T-helper 2 cell treated with Interferon-gamma antibody and Interleukin-4, amounts not matched to agents 5 μg/mL and 100 μg/mL, for 36 hours (primary cell): ENCODE results near the gene DISC1.

ENCODE experiments used
- DNase-seq: peaks from one replicate; pipeline ENCODE4 v3.0.0; 2021; ENCODE audit warnings: low spot score
- H3K27ac Mint-ChIP-seq: one replicate; pipeline ENCODE4 v1.8.0; 2021; ENCODE audit warnings: mild to moderate bottlenecking, mixed read lengths
- H3K27me3 Mint-ChIP-seq: one replicate; pipeline ENCODE4 v1.8.0; 2021; ENCODE audit warnings: low read depth, mixed read lengths
- H3K36me3 Mint-ChIP-seq: one replicate; pipeline ENCODE4 v1.8.0; 2021; ENCODE audit warnings: low read depth, mixed read lengths
- H3K4me1 Mint-ChIP-seq: one replicate; pipeline ENCODE4 v1.8.0; 2021; ENCODE audit warnings: low read depth, mixed read lengths
- H3K4me3 Mint-ChIP-seq: one replicate; pipeline ENCODE4 v1.8.0; 2022; ENCODE audit warnings: mild to moderate bottlenecking, moderate library complexity, mixed read lengths
- H3K9me3 Mint-ChIP-seq: one replicate; pipeline ENCODE4 v1.8.0; 2021; ENCODE audit warnings: mixed read lengths

Gene DISC1

DNA sequence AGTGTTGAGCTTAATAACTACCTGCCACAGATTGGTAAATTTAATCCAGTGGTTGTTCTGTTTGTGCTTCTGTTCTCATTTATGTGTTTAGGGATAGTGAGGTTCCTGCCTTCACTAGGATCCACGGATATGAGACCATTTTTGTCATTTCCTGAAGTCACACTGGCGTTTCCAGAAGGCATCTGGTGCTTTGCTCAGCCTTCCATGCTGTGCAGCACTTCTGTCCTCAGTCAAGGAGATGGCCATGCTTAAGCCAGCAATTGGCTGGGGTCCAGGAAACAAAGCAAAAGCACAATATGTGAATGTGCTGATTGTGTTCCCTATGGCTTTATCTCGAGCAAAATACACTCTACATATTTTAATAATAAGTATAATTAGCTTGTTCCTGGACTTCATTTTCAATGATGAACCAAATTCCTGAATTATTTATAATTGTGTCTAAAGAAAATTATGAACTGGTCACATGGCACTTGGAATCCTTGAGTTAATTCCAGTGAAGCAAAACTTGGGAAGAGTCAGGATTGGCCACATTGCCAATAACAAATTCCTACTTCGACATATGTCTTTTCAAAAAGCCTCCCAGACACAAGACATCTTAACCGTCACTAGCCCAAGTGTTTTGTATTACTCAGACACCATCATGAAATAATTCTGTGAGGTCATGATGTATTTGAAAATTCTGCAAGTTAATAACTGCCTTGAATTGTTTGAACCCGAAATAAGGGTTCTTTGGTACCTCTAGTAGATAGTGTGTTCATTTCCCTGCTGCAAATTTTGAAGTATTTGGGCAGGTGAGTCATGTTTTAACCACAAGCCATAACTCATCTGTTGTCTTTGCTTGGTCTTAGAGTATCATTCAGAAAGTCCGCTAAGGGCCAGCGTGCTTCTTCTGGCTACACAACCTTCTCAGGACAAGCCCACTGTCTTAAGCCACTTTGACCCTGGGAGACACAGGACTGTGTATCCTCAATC, 412.4 kb downstream of the DISC1 start:
- DNase-seq: no peak
- Mint-ChIP-seq H3K4me3 (no peak overlapping the region), H3K4me1 (no peaks in the 10 kb centered on the region), H3K36me3 (no peaks in the 10 kb centered on the region), H3K9me3 (no peaks in the 10 kb centered on the region), H3K27me3 (no peaks in the 10 kb centered on the region), H3K27ac (no peak overlapping the region)

DNA sequence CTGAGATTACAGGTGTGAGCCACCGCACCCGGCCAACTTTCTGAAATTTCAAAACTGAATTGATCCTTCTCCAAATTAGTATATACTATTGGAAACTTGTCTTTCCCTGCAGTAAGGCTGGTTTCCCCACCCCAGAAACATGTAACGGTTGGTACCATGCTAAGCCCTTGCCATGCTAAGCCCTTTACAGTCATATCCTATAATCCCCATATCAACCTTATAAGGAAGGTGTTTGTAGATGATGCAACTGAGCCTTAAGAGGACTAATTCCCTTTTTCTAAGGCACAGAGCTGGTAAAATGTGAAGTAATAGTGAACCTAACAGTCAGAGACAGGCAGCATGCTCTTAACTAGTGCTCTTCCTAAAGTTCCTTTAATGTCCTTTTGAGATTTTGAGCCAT, 413.7 kb downstream of the DISC1 start:
- Mint-ChIP-seq H3K9me3 (no peaks in the 10 kb centered on the region), H3K27ac (no peak overlapping the region), H3K36me3 (no peaks in the 10 kb centered on the region), H3K4me1 (no peaks in the 10 kb centered on the region), H3K4me3 (no peak overlapping the region), H3K27me3 (no peaks in the 10 kb centered on the region)
- DNase-seq: no peak

DNA sequence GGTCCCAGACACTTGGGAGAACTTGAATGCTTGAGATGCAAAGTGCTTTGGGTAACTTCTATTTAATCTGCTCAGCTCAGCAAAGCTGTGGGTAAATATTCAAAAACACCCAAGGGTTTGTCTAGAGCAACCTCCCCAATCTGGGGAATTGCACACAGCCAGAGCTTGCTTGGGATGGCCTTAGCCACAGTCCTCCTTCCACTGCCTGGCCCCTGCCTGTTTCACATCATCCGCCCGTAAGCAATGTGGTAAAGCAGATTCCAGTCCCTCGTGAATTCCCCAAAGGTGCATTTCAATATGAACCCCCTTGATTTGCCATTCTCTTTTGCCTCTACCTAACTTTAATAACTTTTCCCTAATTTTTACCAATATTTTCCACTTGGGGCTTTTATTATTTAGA, 418.1 kb downstream of the DISC1 start:
- H3K9me3 Mint-ChIP-seq: no peaks in the 10 kb centered on the region
- no peaks in the 10 kb centered on the region for H3K4me1 Mint-ChIP-seq
- H3K27me3 Mint-ChIP-seq: peaks cover 2% of the 10 kb centered on the region
- no peak for DNase-seq
- no peak overlapping the region for H3K4me3 Mint-ChIP-seq
- no peaks in the 10 kb centered on the region for H3K36me3 Mint-ChIP-seq
- H3K27ac Mint-ChIP-seq: no peak overlapping the region

DNA sequence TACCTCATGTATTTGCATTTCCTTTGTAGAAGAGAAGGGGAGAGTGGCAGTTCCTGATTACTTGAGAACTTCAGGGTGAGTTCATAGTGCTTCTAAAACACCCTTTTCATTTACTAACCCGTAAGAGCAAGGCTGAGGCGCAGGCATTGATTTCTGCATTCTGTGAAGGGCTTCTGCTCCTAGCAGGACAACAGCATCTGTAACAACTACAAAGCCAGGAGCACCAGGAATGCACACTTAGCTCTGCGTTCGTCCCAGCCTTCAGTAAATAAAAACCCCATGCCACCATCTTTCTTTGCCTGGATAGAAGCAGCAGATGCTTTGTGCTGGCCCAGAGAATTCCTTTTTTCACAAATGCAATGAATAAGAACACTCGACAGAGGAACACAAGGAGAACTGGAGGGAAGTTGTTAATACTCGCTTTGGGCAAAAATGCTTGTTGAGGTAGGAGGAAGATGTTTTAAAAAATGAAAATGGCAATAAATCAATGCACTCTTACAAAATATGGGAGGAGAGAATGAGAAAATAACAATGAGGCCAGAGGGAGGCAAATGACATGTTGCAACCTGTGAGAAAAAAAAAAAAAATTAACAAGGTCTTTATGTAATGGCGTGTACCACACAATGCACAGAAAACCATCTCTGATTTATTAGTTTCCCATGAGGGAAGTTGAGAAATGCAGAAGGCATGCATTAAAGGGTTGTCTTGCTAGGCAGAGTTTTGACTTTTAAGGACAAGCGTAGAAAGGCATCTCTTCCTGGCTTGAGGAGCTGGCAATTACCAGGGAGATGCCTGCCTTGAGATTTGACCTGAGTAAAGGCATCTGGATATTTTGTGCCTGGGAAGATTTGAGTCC, 418.8 kb downstream of the DISC1 start:
- no peak overlapping the region for H3K4me3 Mint-ChIP-seq
- no peaks in the 10 kb centered on the region for H3K9me3 Mint-ChIP-seq
- H3K4me1 Mint-ChIP-seq: no peaks in the 10 kb centered on the region
- peaks cover 2% of the 10 kb centered on the region for H3K27me3 Mint-ChIP-seq
- H3K27ac Mint-ChIP-seq: no peak overlapping the region
- no peak for DNase-seq
- H3K36me3 Mint-ChIP-seq: no peaks in the 10 kb centered on the region

DNA sequence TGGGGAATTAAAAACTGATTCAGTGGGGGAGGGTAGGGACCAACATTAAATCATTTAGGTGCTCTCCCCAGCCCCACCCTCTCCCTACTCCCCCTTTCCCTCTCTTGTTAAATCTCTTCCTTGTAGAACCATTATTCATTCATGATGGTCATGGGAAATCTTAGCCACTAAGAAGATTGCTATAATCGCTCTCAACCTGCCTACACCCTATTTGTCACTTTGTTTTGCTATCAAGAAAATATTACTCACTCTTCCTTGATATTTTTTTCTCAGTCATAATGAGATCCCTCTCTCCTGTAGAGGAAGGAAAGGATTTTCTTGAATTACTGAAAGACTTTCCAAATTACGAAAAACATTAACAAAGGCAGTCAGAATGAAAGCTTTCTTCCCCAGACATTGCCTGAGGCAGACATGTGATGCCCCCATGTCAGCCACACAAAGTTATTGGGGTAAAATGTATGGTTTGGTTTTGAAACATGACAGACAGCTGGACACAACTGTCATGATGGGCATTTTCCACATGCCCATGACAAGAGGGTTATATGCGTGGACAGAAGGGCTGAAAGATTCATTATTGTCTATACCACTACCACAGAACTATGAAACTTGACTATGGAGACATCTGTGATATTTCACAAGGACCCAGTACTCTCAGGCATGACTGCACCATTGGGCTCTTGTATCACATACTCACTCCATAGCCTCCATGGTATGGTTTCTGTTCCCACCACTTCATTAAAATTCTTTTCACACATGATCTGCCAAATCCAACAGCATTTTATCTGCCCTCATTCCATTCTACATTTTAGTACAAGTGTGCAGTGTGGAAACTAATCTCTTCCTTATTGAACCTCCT, 420.1 kb downstream of the DISC1 start:
- no peaks in the 10 kb centered on the region for H3K9me3 Mint-ChIP-seq
- no peaks in the 10 kb centered on the region for H3K36me3 Mint-ChIP-seq
- no peaks in the 10 kb centered on the region for H3K4me1 Mint-ChIP-seq
- no peak for DNase-seq
- H3K4me3 Mint-ChIP-seq: no peak overlapping the region
- peaks cover 2% of the 10 kb centered on the region for H3K27me3 Mint-ChIP-seq
- H3K27ac Mint-ChIP-seq: no peak overlapping the region

DNA sequence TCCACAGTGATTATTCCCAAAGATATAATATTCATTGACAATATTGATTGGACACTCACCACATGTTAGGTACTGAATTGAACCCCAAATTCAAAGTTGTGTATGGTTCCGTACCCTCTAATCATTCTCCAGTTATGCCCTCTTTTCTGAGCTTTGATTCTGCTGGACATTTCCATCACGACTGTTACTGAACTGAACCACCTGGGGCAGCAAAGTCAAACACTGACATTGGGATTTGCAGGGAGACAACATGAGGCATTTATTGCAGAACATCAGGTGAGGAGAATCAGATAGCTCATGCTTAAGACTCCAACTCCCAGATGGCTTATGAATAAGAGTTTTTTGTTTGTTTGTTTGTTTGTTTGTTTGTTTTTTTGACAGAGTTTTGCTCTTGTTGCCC, 420.9 kb downstream of the DISC1 start:
- no peak for DNase-seq
- no peaks in the 10 kb centered on the region for H3K9me3 Mint-ChIP-seq
- no peak overlapping the region for H3K4me3 Mint-ChIP-seq
- peaks cover 2% of the 10 kb centered on the region for H3K27me3 Mint-ChIP-seq
- no peaks in the 10 kb centered on the region for H3K36me3 Mint-ChIP-seq
- H3K4me1 Mint-ChIP-seq: no peaks in the 10 kb centered on the region
- H3K27ac Mint-ChIP-seq: no peak overlapping the region

DNA sequence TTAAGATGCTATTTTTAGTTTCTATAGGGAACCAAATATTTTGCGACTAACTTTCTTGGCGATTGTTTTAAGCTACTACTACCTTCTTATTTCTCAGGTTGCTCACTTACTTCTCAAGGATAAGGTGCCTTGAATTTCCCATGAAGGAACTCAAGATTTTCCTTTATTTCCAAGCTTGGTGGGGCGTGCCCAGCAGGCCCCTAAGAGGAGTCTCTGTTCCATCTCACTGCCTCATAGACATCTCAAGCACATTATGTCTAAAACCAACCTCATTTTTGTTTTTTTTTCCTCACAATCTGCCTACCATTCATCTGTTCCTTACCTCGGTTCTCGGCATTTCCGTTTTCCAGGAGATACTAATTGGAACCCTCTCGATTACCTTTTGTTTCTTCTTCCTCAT, 421.9 kb downstream of the DISC1 start:
- Mint-ChIP-seq H3K27me3 (peaks cover 2% of the 10 kb centered on the region), H3K27ac (no peak overlapping the region), H3K36me3 (no peaks in the 10 kb centered on the region), H3K4me1 (no peaks in the 10 kb centered on the region), H3K4me3 (no peak overlapping the region), H3K9me3 (no peaks in the 10 kb centered on the region)
- no peak for DNase-seq

DNA sequence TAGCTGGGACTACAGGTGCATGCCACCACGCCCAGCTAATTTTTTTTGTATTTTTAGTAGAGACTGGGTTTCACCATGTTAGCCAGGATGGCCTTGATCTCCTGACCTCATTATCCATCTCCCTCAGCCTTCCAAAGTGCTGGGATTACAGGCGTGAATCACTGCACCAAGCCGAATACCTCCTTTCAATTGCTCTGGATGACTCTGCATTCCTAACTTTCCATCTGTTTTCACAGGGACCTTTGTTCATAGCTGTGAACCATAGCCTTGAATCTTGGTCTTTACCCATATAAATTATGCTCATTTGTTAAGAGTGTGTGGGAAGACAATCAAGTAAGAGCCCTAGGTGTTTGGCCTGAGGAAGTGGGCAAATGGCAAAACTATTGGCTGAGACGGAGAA, 422.7 kb downstream of the DISC1 start:
- H3K36me3 Mint-ChIP-seq: no peaks in the 10 kb centered on the region
- DNase-seq: no peak
- peaks cover 2% of the 10 kb centered on the region for H3K27me3 Mint-ChIP-seq
- no peaks in the 10 kb centered on the region for H3K9me3 Mint-ChIP-seq
- no peak overlapping the region for H3K27ac Mint-ChIP-seq
- no peaks in the 10 kb centered on the region for H3K4me1 Mint-ChIP-seq
- H3K4me3 Mint-ChIP-seq: no peak overlapping the region

DNA sequence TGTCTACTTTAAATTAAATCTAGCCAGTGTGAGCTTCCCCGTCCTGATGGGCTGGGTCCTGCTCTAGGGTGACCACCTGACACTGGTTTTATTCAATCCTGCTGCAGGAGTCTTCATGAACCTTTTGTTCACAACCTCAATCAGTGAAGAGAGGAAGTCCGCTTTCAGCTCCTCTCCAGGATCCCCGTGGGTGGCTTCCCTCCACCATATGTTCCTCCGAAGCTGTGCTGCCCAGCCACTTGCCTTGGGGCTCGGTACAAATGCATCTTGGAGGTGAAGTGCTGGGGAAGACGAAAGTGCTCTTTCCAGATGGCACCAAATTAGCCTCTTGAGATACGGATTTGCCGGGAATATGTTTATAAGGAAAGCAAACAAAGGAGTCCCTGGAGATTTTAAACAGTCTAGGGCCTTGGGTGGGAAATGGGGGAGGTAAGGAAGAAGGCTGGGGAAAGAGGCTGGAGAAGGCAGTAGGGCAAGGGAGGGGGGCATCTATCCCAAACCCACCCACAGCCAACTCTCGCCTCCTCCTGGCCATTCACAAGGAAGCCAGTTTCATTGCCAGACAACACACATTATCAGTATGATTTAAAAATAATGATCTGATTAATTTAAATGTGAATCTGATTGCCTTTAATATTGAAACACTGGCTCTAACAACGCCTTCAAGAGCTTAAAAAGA, 430.8 kb downstream of the DISC1 start:
- Mint-ChIP-seq H3K4me1 (no peaks in the 10 kb centered on the region), H3K9me3 (no peaks in the 10 kb centered on the region), H3K27me3 (no peaks in the 10 kb centered on the region), H3K27ac (no peak overlapping the region), H3K4me3 (no peak overlapping the region), H3K36me3 (no peaks in the 10 kb centered on the region)
- DNase-seq: no peak

DNA sequence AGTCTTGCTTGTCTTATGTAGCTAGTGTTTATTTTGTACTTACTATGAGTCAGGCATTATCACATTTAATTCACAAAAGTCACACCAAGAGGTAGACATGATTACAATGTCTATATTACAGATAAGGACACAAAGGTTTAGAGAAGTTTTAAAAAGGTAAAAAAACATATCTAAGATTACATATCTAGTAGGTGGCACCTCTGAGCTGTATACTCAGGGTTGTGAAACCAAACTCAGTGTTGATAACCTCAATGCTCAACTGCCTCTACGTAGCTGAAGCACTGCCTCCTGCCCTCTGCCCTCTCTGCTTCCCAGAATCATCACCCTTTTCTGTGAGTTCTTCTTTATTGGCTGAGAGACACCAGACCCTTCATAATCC, 431.3 kb downstream of the DISC1 start:
- no peaks in the 10 kb centered on the region for H3K36me3 Mint-ChIP-seq
- no peaks in the 10 kb centered on the region for H3K27me3 Mint-ChIP-seq
- no peak overlapping the region for H3K27ac Mint-ChIP-seq
- H3K9me3 Mint-ChIP-seq: no peaks in the 10 kb centered on the region
- H3K4me1 Mint-ChIP-seq: no peaks in the 10 kb centered on the region
- H3K4me3 Mint-ChIP-seq: no peak overlapping the region
- DNase-seq: no peak

DNA sequence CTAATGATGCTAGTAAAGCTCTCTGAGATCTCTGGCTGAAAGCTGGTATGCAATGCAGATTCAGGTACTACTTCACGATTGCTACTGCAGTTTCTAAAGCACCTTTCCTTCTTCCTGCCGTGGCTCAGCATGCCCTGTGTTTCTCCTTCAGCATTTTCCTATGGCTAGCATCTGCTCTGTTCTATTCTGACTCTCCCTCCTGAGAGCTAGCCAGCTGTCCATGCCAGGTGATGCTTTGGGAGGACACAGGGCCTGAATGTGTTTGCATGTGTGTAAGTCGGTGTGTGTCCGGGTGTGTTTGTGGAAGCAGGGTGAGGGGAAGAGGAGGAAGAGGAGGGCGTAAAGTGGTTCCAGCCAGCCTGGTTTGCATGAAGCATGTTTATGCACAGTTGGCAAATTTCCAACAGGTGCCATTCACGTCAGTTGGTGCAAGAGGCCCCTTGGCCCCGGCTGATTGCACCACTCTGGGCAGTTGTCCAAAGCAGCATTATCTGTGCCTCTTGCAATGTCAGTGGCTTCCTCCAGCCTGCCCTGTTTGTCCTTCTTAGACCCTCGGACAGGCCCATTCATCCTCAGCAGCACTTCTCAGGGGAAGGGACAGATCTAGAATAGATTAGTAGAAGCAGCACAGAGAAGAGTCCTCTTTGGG, 433.3 kb downstream of the DISC1 start:
- H3K36me3 Mint-ChIP-seq: no peaks in the 10 kb centered on the region
- H3K4me1 Mint-ChIP-seq: no peaks in the 10 kb centered on the region
- no peaks in the 10 kb centered on the region for H3K9me3 Mint-ChIP-seq
- DNase-seq: no peak
- no peak overlapping the region for H3K27ac Mint-ChIP-seq
- H3K4me3 Mint-ChIP-seq: no peak overlapping the region
- no peaks in the 10 kb centered on the region for H3K27me3 Mint-ChIP-seq

DNA sequence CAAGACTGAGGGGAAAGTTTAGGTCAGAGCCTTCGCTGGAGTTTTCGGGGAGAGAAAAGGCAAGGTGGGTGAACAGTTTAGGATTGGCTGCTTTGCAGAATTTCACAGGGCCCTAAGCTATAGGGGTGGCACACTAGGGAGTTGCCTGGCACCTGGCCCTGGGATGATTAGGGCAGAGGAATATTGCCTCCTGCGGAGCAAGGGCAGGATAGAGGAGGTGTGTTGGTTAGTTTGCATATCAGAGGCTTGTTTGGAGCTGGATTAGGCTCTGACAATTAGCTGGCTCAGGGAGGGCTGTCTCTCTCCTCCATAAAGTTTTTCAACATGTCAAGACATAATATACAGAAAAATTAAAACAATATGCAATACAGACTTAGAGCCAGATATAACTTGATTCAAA, 436.4 kb downstream of the DISC1 start:
- H3K36me3 Mint-ChIP-seq: no peaks in the 10 kb centered on the region
- H3K4me1 Mint-ChIP-seq: no peaks in the 10 kb centered on the region
- no peaks in the 10 kb centered on the region for H3K9me3 Mint-ChIP-seq
- H3K27ac Mint-ChIP-seq: no peak overlapping the region
- H3K27me3 Mint-ChIP-seq: no peaks in the 10 kb centered on the region
- DNase-seq: no peak
- no peak overlapping the region for H3K4me3 Mint-ChIP-seq

DNA sequence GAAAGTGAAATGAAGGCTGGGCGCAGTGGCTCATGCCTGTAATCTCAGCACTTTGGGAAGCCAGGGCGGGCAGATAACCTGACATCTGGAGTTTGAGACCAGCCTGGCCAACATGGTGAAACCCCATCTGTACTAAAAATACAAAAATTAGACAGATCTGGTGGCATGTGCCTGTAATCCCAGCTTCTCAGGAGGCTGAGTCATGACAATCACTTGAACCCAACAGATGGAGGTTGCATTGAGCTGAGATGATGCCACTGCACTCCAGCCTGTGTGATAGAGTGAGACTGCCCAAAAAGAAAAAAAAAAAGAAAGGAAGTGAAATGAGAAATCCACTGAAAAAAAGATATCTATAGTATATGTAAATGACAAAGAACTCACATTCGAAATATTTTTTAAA, 439.9 kb downstream of the DISC1 start:
- H3K27me3 Mint-ChIP-seq: no peaks in the 10 kb centered on the region

More for the DNA sequence above, 439.9 kb downstream of the DISC1 start:
- Mint-ChIP-seq H3K36me3 (no peaks in the 10 kb centered on the region), H3K9me3 (no peaks in the 10 kb centered on the region), H3K27ac (no peak overlapping the region), H3K4me1 (no peaks in the 10 kb centered on the region), H3K4me3 (no peak overlapping the region)
- DNase-seq: no peak
